M059J (cell line): ENCODE measurements around the gene METTL6. TPM values are rescaled to one million over a fixed set of nuclear protein-coding genes. Genes with fewer than 3 reads are reported as not detected.
"Not testable (repeated sequence)": the region's sequence is repeated elsewhere in the genome, so short reads cannot be mapped to it uniquely, and the experiment has no call there.

ENCODE experiments used
- DNase-seq: peaks from one replicate; pipeline ENCODE4 v3.0.0-alpha.2; 2012; ENCODE audit warnings: low read depth
- total RNA-seq: library from RNA; depleted of rRNA; stranded (reverse); fragments of >200 nt; shearing (Covaris generic); gene quantifications from 2 replicates; pipeline ENCODE4 v1.2.3, GENCODE V29; 2014

METTL6 gene
- total RNA-seq, 1 experiment from 2014 or later = 21.6 TPM

DNA sequence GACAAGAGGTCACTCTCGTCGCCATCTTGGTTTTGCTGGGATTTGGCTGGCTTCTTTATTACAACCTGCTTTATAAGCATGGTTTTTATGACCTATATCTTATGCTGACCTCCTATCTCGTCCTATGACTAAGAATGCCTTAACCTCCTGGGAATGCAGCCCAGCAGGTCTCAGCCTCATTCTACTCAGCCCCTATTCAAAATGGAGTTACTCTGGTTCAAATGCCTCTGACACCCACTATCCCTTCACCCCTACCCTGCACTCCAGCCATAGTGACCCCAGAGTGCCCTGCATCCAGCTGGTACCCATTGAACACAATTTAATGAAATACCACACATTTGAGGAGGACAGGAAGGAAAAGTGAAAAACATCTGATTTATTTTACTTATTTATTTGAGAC is 23.4 kb downstream of the METTL6 start:
- no peak for DNase-seq

DNA sequence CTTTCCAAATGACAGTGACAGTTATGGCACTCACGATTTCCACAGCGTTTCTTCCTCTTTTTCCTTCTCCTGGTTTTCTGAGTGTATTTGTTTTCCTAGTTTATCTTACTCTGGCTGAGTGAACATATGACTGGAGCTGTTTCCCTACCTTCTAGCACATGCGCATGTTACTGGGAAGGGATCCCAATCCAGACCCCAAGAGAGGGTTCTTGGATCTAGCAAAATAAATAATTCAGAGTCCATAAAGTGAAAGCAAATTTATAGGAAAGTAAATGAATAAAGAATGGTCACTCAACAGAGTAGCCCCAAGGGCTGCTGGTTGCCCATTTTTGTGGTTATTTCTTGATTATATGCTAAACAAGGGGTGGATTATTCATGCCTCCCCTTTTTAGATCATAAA is 23.8 kb downstream of the METTL6 start:
- no peak for DNase-seq

DNA sequence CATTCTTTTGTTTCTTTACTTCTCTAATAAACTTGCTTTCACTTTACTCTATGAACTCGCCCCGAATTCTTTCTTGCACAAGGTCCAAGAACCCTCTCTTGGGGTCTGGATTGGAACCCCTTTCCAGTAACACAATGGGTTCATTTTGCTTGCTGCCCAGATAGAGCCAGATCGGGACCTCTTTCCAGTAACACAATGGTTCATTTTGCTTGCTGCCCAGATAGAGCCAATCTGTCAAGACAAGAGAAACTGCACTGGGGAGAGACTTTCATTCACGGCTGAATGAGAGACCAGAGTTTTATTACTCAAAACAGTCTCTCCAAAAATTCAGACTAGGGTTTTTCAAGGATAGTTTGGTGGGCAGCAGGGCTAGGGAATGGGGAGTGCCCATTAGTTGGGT is 25.4 kb downstream of the METTL6 start:
- DNase-seq = no peak

DNA sequence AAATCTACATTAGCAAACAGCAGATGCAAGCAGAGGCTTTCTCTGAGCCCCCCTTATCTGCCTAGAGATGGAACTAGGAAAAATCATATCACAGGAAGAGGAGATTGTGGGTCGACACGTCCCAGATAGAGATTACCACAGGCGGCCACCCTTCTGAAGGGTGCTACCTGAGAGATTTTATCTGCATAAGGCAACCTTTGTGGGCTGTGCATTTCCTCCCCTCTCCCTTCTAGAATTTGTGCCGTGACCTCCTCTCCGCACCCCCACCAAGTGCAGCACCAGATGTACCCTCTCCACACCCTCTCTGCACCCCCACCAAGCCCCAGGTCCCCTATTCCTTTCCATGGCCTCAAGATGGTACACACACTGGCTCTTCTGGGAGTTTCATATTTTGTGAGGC is 27.4 kb downstream of the METTL6 start:
- DNase-seq = no peak

DNA sequence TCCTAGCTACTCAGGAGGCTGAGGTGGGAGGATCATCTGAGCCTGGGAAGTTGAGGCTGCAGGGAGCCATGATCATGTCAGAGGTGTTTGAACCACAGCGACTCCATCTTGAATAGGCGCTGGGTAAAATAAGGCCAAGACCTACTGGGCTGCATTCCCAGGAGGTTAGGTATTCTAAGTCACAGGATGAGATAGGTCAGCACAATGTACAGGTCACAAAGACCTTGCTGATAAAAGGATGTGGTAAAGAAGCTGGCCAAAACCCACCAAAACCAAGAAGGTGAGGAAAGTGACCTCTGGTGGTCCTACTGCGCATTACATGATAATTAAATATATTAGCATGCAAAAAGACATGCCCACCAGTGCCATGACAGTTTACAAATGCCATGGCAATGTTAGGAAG is 28.6 kb downstream of the METTL6 start:
- DNase-seq = peak; percentile 52

DNA sequence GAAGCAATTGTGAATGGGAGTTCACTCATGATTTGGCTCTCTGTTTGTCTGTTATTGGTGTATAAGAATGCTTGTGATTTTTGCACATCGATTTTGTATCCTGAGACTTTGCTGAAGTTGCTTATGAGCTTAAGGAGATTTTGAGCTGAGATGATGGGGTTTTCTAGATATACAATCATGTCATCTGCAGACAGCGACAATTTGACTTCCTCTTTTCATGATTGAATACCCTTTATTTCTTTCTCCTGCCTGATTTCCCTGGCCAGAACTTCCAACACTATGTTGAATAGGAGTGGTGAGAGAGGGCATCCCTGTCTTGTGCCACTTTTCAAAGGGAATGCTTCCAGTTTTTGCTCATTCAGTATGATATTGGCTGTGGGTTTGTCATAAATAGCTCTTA is 34.1 kb downstream of the METTL6 start:
- not testable (repeated sequence) for DNase-seq

DNA sequence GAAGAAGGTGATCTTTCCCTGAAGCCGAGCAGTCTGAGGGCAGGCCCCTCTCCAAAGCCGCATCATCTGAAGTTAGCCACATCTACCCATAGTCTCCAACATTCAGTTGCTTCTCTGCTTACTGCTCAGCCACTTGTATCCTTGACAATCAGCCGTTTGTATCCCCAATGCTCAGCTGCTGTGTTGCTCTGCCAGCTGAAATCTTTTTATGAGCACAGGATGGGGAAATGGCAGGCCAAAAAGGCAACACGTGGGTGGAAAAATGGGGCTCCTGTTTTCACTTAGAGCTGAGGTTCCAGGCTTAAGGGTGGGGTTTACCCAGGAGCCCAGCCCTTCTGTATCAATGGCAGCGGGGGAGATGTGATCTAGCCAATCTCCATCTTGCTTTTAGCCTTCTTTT is 36.3 kb downstream of the METTL6 start:
- DNase-seq = no peak

DNA sequence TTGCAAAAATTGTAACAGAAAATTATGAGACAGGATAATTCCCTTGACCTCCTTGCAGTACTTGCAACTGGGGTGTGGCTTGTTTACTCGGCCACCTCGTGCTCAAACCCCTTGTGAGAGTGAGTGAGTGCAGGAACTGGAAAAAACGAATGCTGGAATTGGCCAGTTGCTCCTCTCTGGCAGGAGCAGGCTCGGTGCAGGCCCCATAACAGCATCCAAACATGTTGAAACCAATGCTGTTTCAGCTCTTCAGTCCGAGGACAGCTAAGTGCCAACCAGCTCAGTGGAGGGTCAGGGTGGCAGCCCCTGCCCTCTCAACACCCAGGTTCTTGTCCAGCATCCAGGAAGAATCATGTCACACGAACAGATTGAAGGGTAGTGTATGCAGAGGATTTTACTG is 36.9 kb downstream of the METTL6 start:
- DNase-seq = no peak

DNA sequence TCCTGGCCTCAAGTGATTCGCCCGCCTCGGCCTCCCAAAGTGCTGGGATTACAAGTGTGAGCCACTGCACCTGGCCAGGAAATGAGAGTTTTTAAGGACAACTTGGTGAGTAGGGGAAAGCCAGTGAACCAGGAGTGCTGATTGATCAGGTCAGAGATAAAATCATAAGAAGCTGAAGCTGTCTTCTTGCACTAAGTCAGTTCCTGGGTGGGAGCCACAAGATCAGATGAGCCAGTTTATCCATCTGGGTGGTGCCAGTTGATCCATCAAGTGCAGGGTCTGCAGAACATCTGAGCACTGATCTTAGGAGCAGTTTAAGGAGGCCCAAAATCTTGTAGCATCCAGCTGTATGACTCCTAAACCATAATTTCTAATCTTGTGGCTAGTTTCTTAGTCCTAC is 39.0 kb downstream of the METTL6 start:
- not testable (repeated sequence) for DNase-seq

DNA sequence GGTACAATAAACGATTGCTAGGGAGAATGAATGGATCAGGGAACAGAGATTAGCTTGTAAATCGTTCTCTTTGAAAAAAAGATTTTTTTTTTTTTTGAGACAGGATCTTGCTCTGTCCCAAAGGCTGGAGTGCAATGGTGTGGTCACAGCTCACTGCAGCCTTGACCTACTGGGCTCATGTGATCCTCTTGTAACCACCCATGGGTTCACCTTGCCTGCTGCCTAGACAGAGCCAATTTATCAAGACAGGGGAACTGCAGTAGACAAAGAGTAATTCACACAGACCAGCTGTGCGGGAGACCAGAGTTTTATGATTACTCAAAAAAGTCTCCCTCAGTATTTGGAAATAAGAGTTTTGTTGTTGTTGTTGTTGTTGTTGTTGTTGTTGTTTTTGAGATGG is 39.6 kb downstream of the METTL6 start:
- no peak for DNase-seq

DNA sequence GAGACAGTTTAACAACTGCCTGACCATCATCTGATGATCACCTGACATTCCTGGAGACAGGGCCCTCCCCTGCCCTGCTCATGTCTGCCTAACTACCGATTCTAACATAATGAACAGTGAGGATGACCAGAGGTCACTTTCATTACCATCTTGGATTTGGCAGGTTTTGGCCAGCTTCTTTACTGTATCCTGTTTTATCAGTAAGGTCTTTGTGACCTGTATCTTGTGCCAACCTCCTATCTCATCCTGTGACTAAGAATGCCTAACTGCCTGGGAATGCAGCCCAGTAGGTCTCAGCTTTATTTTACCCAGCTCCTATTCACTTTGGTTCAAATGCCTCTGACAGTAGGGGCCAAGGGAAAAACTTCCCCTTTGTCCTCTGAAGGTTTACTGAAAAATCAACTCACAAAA is 40.2 kb downstream of the METTL6 start:
- peak; percentile 67 for DNase-seq

DNA sequence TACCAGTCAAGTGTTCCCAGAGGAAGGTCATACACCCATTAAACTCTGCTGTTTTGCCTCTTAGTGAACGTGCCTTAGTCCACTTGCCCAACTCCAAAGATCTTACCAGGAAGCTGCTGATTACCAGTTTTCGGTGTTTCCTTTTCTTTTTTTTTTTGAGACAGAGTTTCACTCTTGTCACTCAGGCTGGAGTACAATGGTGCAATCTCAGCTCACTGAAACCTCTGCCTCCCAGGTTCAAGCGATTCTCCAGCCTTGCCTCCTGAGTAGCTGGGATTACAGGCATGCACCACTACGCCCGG is 40.7 kb downstream of the METTL6 start:
- DNase-seq = not testable (repeated sequence)

DNA sequence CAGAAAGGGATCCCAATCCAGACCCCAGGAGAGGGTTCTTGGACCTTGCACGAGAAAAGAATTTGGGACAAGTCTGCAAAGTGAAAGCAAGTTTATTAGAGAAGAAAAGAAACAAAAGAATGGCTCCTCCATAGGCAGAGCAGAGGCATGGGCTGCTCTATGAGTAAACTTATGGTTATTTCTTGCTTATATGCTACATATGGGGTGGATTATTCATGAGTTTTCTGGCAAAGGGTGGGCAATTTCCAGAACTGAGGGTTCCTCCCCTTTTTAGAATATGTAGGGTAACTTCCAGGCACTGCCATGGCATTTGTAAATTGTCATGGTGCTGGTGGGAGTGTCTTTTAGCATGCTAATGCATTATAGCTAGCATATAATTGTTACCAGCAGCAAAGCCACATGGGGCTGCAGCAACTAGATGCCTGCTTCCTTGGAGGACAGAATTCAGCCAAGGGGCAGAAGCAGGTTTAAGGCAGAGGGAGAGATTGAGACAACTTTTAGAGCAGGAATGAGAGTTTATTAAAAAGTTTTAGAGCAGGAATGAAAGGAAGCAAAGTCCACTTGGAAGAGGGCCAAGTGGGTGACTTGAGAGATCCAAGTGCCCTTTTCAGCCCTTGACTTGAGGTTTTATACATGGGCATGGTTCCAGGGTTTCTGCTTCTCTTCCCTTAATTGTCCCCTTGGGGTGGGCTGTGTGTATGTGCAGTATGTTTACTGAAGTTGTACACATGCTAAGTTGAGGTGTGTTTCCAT is 41.3 kb downstream of the METTL6 start:
- peak; percentile 14 for DNase-seq

DNA sequence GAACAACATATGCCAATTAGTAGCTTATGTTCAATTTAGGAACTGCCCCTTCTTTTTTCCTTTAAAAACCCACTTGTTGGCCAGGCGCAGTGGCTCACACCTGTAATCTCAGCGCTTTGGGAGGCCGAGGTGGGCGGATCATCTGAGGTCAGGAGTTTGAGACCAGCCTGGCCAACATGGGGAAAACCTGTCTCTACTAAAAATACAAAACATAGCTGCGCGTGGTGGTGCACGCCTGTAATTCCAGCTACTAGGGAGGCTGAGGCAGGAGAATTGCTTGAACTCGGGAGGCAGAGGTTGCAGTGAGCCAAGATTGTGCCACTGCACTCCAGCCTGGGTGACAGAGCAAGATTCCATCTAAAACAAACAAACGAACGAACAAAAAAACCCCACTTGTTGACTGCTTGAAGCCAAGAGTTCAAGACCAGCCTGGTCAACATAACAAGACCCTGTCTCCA is 42.1 kb downstream of the METTL6 start:
- DNase-seq = not testable (repeated sequence)

DNA sequence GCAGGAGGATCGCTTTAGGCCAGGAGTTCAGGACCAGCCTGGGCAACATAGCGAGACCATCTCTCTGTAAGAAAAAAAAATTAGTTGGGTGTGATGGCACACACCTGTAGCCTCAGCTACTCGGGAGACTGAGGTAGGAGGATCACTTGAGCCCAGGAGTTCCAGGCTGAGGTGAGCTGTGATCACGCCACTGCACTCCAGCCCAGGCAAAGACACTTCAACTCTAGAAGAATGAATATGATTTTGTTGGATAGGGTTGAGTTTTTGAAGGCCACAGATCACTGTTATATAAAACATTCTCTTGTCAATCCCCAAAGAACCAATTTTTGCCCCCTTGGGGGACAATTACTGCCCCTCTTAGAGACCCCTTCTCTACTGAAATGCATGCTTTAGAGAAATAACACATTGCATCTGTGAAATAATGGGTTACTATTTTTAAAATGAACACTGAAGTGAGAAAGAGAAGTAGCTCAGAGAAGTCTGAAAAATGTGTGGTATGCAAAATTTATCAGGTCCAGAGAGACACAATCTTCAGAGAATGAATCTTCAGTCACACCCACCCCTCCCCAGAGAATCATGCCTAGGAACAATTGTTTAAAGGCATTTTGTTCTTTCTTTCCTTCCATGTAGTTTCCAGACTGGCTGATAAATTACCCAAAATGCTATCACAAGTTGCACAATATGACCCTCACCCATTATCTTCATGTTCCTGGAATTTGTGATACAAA is 42.7 kb downstream of the METTL6 start:
- no peak for DNase-seq

DNA sequence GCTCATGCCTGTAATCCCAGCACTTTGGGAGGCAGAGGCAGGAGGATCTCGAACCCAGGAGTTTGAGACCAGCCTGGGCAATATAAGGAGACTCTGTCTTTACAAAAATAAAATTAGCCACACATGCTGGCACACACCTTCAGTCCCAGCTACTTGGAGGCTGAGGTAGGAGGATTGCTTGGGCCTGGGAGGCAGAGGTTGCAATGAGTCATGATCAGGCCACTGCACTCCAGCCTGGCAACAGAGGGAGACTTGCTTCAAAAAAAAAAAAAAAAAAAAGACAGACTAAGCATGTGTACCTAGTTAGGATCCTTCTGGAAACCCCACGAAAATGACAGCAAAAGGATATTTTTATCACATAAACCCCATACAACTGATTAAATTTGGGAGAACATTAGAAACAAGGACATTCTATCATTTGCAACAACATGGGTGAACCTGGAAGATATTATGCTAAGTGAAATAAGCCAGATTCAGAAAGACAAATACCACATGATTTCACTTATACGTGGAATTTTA is 44.9 kb downstream of the METTL6 start:
- DNase-seq = no peak

DNA sequence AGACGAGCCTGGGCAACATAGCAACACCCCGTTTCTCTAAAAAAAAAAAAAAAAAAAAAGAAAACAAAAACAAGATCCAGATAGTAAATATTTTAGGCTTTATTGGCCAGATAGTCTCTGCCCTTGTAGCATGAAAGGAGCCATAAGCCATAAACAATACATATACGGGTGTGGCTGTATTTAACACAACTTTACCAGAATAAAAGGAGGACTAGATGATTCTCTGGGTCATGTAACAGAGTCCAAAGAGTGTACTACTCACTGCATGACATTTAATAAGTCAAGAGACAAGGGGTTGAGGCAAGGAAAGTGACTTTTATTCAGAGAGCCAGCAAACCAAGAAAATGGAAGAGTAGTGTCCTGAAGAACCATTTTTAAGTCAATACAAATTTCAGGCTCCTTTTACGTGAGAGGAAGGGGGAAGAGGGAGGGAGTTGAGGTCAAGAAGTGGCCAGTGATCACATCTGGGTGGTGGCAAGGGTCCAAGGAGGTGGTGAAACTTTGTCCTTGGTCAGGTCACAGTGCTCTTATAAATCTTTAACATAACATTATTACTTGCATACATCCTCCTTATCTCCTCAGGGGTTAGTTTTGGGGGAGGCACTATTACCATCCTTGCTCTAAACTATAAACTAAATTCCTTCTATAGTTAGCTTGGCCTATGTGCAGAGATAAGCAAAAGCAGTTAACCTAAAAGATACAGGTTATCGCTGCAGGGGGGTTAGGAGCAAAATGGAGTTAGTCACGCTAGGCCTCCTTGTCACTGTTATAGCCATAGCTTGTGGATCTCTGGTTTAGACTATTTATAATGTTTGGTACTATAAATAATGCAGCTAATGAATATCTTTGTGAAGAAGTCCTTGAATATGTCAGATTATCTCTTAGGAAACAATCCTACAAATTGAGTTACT is 46.1 kb downstream of the METTL6 start:
- DNase-seq = no peak

DNA sequence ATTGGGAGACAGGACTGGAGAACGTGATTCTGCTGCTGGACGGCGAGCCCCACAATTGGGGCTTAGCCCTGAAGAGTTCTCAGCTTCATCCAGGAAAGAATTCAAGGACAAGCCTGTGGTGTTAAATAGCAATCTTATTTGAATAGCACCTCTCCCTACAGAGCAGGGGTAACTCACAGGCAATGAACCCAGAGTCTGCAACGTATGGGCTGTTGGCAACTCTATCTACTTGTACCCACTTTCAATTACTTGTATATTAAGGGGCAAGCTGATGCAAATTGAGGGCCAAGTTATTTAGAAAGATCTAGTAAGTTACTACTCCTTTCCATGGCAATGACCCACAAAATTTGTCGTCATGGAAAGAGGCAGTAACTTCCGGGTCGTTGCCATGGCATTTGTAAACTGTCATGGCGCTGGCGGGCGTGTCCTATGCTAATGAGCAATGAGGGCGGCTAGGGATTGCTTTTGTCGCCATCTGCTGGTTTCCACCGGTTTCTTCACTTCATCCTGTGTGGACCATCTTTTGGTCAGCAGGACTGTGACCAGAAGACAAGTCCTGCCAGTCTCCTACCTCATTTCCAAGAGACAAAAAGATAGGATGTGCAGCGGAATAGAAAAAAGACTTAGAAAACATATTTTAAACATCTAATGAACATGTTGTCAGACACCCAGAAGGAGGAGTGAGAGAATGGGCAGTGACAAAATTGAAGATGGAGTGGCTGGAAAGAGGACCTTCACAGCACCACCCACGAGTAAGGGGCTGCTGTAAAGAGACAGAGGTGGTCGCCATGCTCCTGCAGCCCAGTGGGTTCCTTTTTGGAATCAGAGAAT is 49.2 kb downstream of the METTL6 start:
- peak; percentile 94 for DNase-seq

DNA sequence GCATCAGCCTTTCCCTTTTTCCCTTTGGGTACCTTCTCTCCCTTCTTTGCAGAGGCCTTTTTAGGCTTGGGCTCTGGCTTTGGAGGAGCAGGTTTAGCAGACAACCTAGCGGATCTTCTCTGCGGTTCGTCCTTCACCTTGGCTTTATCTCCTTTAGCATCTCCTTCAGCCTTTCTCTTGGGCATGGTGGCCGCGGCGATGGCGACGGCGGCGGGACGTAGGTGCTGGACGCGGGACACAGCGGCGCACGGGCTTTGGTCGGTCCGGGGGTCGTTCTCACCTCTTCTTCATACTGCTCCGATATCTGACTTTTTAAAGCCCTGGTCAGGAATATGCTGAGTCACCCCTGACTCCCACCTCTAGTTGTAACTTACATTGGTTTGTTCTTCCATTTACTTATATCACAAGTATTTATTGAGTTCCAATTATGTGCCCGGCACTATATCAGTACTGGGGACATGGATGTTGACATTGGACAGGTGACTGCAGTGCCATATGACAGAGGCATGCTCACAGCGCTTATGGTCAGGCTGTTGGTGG is 51.8 kb downstream of the METTL6 start:
- no peak for DNase-seq

DNA sequence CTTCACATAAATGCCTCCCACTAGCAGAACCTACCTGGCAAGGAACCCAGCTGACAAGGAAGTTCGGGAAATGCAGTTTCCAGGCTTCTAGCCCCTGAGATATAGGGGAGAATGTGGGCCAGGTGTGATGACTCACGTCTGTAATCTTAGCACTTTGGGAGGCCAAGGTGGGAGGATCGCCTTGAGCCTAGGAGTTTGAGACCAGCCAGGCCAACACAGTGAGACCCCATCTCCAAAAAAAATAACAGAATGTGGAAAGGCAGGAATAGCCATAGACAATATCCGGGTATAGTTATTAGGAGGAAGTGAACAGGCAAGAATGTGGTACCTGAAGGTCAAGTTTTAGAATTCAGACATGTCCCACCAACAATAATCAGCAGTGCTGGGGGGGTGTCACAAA is 54.4 kb downstream of the METTL6 start:
- DNase-seq = no peak

DNA sequence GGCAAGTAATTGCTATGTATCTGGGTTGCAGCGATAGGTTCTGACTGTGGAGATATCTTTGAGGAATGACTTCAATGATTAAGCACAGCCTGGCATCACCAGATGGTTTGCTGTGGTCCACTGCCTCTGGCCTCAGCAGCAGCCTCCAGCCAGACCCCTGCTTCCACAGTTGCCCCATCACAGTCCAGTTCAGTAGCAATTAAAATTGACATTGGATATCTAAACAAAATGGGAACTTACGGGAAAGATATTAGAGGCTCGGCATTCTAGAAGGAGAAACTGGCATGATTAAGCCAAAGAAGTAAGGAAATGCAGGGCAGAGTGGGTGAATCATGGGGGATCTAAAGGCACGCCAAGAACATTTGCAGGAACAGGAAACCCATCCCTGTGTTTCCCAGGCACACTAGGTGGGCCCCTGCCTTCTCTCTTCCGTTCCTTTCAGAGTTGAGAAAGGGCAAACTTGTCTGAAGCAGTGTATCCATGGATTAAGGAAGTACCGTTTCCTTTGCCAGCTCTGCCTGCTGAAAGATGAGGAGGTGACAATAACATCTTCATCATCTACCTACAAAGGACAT is 58.7 kb downstream of the METTL6 start:
- DNase-seq = no peak
